Erythroblast (primary cell): ENCODE measurements around the gene C1orf52.

ENCODE experiments used
- GATA1 ChIP-seq: IDR thresholded peaks from 2 replicates; pipeline ENCODE4 v1.6.1; 2011; ENCODE audit warnings: low read depth, mild to moderate bottlenecking, control low read depth, low read length, moderate library complexity
- POLR2A ChIP-seq: IDR thresholded peaks from 2 replicates; pipeline ENCODE4 v1.6.1; 2011; ENCODE audit warnings: mild to moderate bottlenecking, low read length

- no peak for TF ChIP-seq POLR2A
- TF ChIP-seq GATA1: no peak
These were observed 4.7 kb upstream of the C1orf52 start for GRCh38 chr1:85264150-85264549.
